Measurements from ENCODE around the gene NUP62.
A peak's percentile ranks its signal among the peaks of the same experiment; 100 is the strongest.

NUP62 gene

DNA sequence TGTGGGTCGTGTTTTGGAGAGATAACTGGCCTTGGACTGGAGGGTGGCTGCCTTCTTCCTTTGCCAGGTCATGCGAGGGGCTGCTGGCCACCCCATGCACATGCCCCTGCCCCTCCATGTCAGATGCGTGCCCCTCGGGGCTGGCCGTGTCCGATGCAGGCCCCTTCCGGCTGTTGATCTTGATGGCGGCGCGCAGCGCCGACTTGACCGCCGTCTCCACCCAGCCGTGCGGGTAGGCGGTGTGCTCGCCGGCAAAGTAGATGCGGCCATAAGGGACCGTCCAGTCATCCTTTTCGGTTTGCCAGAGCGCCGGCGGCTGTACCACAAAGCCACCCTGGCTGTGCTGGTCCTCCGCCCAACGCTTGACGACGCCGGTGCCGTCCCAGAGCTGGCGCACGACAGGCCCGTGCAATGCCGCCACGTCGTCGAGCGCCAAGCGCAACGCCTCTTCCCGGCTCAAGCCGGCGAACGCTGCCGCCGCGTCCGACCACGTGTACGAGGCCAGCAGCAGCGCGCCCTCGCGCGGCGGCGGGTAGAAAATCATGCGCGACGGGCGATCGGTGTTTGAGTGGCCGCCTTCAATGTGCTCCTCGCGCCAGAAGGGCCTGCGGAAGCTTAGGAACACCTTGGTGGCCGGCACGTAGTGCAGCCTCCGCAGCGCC is 39.5 kb downstream of the NUP62 start:
- TF ChIP-seq, protein P1, sequence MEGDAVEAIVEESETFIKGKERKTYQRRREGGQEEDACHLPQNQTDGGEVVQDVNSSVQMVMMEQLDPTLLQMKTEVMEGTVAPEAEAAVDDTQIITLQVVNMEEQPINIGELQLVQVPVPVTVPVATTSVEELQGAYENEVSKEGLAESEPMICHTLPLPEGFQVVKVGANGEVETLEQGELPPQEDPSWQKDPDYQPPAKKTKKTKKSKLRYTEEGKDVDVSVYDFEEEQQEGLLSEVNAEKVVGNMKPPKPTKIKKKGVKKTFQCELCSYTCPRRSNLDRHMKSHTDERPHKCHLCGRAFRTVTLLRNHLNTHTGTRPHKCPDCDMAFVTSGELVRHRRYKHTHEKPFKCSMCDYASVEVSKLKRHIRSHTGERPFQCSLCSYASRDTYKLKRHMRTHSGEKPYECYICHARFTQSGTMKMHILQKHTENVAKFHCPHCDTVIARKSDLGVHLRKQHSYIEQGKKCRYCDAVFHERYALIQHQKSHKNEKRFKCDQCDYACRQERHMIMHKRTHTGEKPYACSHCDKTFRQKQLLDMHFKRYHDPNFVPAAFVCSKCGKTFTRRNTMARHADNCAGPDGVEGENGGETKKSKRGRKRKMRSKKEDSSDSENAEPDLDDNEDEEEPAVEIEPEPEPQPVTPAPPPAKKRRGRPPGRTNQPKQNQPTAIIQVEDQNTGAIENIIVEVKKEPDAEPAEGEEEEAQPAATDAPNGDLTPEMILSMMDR (IDR thresholded peaks at IDR 0.05; ENCODE audit: control insufficient read depth, extremely low read depth, insufficient read depth), result peak; percentile 54
- H3K4me3 ChIP-seq (ENCODE audit: low read depth, low read length), result peak overlapping the region; percentile 31; the same call in 1 of the 2 replicates
- no peak for DNase-seq (ENCODE audit: low read depth)

DNA sequence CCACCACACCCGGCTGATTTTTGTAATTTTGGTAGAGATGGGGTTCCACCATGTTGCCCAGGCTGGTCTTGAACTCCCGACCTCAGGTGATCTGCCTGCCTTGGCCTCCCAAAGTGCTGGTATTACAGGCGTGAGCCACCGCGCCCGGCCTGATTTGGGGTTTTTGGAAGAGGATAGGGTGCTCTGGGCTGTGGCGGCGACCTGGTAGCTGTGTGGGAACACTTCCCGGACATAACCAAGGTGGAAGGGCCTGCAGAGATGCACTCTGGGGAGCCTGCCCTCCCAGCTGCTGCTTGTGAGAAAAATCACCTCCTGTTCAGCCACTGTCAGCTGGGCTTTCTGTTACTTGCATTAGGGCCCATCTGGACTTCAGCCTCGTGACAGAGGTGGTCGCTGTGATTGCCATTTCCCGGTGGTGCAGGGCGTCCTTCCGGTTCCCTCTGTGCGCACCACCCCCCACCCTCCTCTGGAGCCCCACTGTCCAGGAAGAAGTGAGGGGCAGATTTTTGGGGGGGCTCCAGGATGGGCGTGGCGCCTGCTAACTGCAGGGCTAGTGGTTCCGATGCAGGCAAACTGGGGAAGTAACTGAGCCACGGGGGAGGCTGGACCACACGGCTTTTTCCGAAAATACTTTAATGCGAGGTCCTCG is 40.1 kb downstream of the NUP62 start:
- H3K4me3 ChIP-seq (ENCODE audit: low read depth, low read length), result no peak overlapping the region
- TF ChIP-seq, protein P1 (IDR thresholded peaks at IDR 0.05; ENCODE audit: control insufficient read depth, extremely low read depth, insufficient read depth), result no peak
- DNase-seq (ENCODE audit: low read depth), result no peak

DNA sequence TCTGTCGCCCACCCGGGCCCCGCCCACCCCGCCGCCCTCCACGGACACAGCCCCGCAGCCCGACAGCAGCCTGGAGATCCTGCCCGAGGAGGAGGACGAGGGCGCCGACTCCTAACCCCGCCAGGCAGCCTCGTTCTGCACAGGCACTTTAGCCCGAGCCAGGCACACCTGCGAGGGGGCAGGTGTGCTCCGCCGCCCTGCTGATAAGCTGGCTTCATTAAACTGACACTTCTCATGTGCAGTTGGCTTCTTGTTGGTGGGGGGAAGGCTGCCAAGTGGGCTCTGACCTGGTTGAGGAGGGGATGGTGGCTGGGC is 40.8 kb downstream of the NUP62 start:
- no peak for DNase-seq (ENCODE audit: low read depth)
- H3K4me3 ChIP-seq (ENCODE audit: low read depth, low read length), result no peak overlapping the region
- TF ChIP-seq, protein P1 (IDR thresholded peaks at IDR 0.05; ENCODE audit: control insufficient read depth, extremely low read depth, insufficient read depth), result no peak

- TF ChIP-seq, protein P1 (IDR thresholded peaks at IDR 0.05; ENCODE audit: control insufficient read depth, extremely low read depth, insufficient read depth), result no peak
- DNase-seq (ENCODE audit: low read depth), result no peak
Measured at GRCh38 chr19:49887665-49888509, 41.4 kb downstream of the NUP62 start.

DNA sequence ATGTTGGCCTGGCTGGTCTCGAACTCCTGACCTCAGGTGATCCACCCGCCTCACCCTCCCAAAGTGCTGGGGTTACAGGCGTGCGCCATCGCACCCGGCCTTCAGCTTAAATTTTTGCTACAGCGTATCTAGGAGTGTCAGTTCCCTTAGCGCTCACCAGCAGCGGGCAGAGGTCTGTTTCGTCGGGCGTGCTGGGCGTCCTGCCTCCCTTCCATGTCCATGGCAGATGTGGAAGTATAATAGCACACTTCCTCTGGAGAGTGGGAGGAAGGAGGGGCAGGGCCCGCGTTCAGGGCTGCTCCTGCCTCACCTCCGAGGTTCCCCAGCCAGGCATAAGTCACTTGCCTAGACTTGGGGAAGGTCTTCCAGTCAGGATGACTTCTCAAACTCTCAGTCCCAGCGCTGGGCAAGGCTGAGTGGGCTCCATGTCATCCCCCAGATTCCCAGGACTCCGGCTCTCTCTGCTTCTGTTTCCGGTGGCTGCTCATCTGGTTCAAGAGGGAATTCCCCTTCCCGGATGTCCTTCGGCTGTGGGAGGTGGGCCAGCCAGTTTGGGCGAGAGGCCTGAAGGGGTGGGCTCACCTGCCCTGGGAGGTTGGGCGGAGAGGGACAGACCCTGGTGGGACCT is 42.2 kb downstream of the NUP62 start:
- DNase-seq (ENCODE audit: low read depth), result no peak
- H3K4me3 ChIP-seq (ENCODE audit: low read depth, low read length), result no peak overlapping the region
- TF ChIP-seq, protein P1 (IDR thresholded peaks at IDR 0.05; ENCODE audit: control insufficient read depth, extremely low read depth, insufficient read depth), result no peak

More at GRCh38 chr19:49887665-49888509, 41.4 kb downstream of the NUP62 start:
- H3K4me3 ChIP-seq (ENCODE audit: low read depth, low read length), result no peak overlapping the region

GRCh38 chr19:49884760-49885159 is 44.5 kb downstream of the NUP62 start:
- no peak overlapping the region for H3K4me3 ChIP-seq (ENCODE audit: low read depth, low read length)
- TF ChIP-seq, protein P1 (IDR thresholded peaks at IDR 0.05; ENCODE audit: control insufficient read depth, extremely low read depth, insufficient read depth), result no peak
- DNase-seq (ENCODE audit: low read depth), result no peak

Measured in LNCaP clone FGC (cell line).